Ascending aorta (tissue), 2 donors: ENCODE measurements around the gene TMEM17. TPM values are rescaled to one million over a fixed set of nuclear protein-coding genes. Genes with fewer than 3 reads are reported as not detected.

Experiments
- DNase-seq, 2 donors: peaks; one replicate each; pipeline ENCODE4 v3.0.0-alpha.2; 2019; ENCODE audit warnings: low spot score in 2 of 2
- H3K27ac ChIP-seq, 2 donors: fragments of 200-600 bp; sonication (generic); one replicate each; pipeline ENCODE4 v1.5.1; 2016 to 2017; ENCODE audit warnings: mild to moderate bottlenecking in 1 of 2
- H3K27me3 ChIP-seq: fragments of 200-600 bp; sonication (generic); one replicate; pipeline ENCODE4 v1.5.1; 2017
- H3K36me3 ChIP-seq, 2 donors: fragments of 200-600 bp; sonication (generic); one replicate each; pipeline ENCODE4 v1.5.1; 2016
- H3K4me1 ChIP-seq, 2 donors: fragments of 200-600 bp; sonication (generic); one replicate each; pipeline ENCODE4 v1.5.1; 2016 to 2017; ENCODE audit warnings: mild to moderate bottlenecking in 1 of 2
- H3K4me3 ChIP-seq, 2 donors: fragments of 200-600 bp; sonication (generic); one replicate each; pipeline ENCODE4 v1.5.1; 2016 to 2017; ENCODE audit warnings: mild to moderate bottlenecking in 1 of 2
- H3K9me3 ChIP-seq, 2 donors: fragments of 200-600 bp; sonication (generic); one replicate each; pipeline ENCODE4 v1.5.1; 2016
- intact Hi-C: fragments of 100-400 bp; cut with DNase I; formaldehyde crosslinking; loops from one replicate; pipeline ENCODE4 v1.15.1; 2023
- total RNA-seq: library from RNA; depleted of rRNA; stranded (reverse); fragments of >200 nt; gene quantifications from one replicate; pipeline ENCODE4 v1.1.0, GENCODE V29; 2016
- TF ChIP-seq, protein P1 (sequence below), 3 experiments: fragments of 200-600 bp in 2 of 3; fragments of 450-650 bp in 1 of 3; sonication (generic) in 2 of 3; IDR thresholded peaks; one replicate each; pipeline ENCODE4 v1.5.1; 2016 to 2019; ENCODE audit warnings: antibody characterized with exemption in 3 of 3, mild to moderate bottlenecking in 1 of 3, moderate library complexity in 1 of 3

Gene TMEM17
- total RNA-seq, 1 donor from 2014 or later = not detected

DNA sequence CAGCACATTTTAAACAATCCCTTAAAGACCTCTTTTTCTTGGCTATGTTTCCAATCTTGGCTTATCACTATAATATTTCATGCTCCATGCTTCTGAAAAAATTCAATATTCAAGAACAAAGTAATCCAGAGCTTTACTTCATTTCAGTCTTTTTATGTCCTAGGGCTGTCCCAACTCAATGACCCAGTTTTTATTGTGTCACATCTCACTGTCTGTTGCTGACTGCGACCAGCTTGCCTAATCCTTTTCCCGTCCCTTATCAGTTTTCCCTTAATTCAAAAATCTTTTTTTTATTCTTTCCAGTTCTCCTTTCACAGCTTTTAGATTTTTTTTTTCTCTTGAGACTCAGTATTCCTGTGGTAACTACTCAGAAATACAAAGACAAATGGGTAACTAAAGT is 10.2 kb downstream of the TMEM17 start:
- Histone ChIP-seq H3K9me3 (no peaks in the 10 kb centered on the region), H3K27ac (no peak overlapping the region), H3K27me3 (no peaks in the 10 kb centered on the region), H3K36me3 (no peaks in the 10 kb centered on the region), H3K4me1 (no peaks in the 10 kb centered on the region), H3K4me3 (no peak overlapping the region)
- TF ChIP-seq, protein P1, sequence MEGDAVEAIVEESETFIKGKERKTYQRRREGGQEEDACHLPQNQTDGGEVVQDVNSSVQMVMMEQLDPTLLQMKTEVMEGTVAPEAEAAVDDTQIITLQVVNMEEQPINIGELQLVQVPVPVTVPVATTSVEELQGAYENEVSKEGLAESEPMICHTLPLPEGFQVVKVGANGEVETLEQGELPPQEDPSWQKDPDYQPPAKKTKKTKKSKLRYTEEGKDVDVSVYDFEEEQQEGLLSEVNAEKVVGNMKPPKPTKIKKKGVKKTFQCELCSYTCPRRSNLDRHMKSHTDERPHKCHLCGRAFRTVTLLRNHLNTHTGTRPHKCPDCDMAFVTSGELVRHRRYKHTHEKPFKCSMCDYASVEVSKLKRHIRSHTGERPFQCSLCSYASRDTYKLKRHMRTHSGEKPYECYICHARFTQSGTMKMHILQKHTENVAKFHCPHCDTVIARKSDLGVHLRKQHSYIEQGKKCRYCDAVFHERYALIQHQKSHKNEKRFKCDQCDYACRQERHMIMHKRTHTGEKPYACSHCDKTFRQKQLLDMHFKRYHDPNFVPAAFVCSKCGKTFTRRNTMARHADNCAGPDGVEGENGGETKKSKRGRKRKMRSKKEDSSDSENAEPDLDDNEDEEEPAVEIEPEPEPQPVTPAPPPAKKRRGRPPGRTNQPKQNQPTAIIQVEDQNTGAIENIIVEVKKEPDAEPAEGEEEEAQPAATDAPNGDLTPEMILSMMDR (IDR thresholded peaks at IDR 0.05) = no peak
- no peak for DNase-seq
- intact Hi-C loops = no loop called here

DNA sequence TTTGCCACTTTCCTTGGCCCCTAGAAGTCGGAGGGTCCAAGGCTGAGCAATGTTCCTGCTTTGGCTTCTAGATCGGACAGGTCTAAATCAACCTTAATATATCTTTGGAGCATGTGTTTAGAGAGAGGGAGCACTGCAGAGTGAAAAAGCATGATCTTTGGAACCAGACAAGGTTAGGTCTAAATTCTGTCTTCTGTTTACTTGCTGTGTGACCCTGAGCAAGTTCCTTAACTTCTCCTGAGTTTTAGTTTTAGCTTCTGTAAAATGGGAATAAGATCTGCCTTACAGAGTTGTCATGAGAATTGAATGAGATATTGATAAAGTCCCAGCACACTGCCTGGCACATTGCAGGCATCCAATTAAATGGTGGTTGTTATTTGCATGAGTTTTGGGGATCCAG is 13.9 kb downstream of the TMEM17 start:
- H3K36me3 ChIP-seq = no peaks in the 10 kb centered on the region
- no peaks in the 10 kb centered on the region for H3K9me3 ChIP-seq
- intact Hi-C loops = no loop called here
- H3K4me1 ChIP-seq = peaks cover 0 to 8% of the 10 kb centered on the region in 2 donors
- DNase-seq = no peak
- H3K4me3 ChIP-seq = no peak overlapping the region
- H3K27ac ChIP-seq = no peak overlapping the region
- TF ChIP-seq, protein P1 (IDR thresholded peaks at IDR 0.05) = no peak
- H3K27me3 ChIP-seq = no peaks in the 10 kb centered on the region

DNA sequence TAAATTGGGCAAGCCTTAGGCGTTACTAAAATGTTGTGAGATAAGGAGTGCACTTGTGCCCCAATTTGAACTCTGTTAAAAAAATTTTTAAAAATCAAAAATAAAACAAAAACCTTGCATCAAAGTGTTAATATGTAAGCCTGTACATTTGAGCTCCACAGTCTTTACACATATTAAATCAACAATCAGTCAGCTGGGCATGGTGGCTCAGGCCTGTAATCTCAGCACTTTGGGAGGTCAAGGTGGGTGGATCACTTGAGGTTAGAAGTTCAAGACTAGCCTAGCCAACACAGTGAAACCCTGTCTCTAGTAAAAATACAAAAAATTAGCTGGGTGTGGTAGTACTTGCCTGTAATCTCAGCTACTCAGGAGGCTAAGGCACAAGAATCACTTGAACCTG is 16.3 kb downstream of the TMEM17 start:
- DNase-seq = no peak
- TF ChIP-seq, protein P1 (IDR thresholded peaks at IDR 0.05) = no peak
- Histone ChIP-seq H3K4me3 (no peak overlapping the region), H3K9me3 (no peaks in the 10 kb centered on the region), H3K27me3 (no peaks in the 10 kb centered on the region), H3K27ac (no peak overlapping the region), H3K4me1 (peaks cover 0 to 22% of the 10 kb centered on the region in 2 donors), H3K36me3 (no peaks in the 10 kb centered on the region)
- intact Hi-C loops = no loop called here

DNA sequence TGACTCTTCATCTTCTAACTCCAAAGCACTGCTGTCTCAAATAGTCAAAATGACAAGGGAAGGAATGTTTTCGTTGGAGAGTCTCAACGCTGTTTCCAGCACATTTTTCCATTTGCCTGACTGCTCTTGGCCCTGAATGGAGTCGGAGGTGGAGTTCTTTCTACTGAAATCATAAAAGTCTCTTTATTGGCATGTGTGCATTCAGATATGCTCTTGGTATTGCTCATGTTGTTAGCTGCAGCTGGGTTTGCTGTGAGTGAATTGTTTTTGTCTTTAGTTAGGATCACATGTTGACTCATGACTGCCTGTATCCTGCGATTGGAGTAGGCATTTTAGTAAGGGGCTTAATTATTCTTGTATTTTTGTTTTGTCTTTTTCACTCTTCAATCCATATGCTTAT is 16.8 kb downstream of the TMEM17 start:
- Histone ChIP-seq H3K4me3 (no peak overlapping the region), H3K4me1 (peaks cover 0 to 22% of the 10 kb centered on the region in 2 donors), H3K27ac (no peak overlapping the region), H3K36me3 (no peaks in the 10 kb centered on the region), H3K27me3 (no peaks in the 10 kb centered on the region), H3K9me3 (no peaks in the 10 kb centered on the region)
- intact Hi-C loops = no loop called here
- DNase-seq = no peak
- TF ChIP-seq, protein P1 (IDR thresholded peaks at IDR 0.05) = no peak

DNA sequence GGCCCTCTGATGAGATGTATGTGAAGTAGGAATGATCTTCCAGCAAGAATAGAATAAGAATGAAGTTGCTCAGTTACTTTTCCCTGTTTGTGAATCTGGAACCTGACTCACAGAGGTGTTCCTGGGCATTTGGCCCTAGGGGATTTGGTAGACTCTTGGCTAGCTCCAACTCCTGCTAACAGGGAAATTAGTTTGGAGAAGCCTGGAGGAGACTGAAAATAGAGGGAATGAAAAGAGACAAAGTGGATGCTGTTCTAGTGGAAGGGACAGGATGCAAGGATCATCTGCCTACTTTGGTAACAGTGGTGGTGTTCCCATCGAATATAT is 19.6 kb downstream of the TMEM17 start:
- no peak for DNase-seq
- H3K27me3 ChIP-seq = no peaks in the 10 kb centered on the region
- no peaks in the 10 kb centered on the region for H3K9me3 ChIP-seq
- peak overlapping the region; percentile 35 to 62 for H3K27ac ChIP-seq
- peaks cover 0 to 22% of the 10 kb centered on the region in 2 donors for H3K4me1 ChIP-seq
- H3K4me3 ChIP-seq = no peak overlapping the region
- H3K36me3 ChIP-seq = no peaks in the 10 kb centered on the region
- intact Hi-C loops = no loop called here
- TF ChIP-seq, protein P1 (IDR thresholded peaks at IDR 0.05) = no peak

DNA sequence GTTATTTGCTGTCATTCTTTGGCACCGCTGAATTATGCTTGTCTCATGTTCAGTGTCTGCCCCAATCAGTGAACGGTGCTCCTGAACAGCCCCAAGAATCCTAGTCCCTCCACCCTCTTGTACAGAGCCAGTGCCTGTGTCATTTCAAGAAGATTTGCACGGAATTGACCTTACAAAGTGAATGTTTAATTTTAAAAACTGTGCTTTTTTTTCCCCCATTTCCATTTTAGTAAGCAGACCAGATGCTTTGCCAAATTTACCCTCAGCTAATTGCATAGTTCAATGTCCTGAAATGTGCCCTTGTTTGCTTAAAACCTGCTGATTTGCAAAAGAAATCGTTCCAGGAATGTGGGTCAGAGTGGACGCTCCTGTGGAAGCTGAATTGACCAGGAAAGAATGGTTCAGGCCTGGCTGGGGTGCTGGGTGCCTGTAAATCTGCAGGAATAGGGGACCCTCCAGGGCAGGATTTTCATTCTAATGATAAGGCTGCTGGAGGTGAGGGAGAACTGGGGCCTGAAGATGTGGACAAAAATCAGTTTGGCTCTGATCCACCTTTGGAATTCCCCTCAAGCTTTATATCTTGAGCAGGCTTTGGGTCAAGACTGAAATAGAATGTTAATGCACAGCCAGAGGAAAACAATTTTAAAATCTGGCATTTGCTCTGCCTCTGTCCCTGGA is 20.1 kb downstream of the TMEM17 start:
- no peak for DNase-seq
- Histone ChIP-seq H3K4me3 (no peak overlapping the region), H3K9me3 (no peaks in the 10 kb centered on the region), H3K27ac (peak overlapping the region; percentile 35 to 62), H3K36me3 (no peaks in the 10 kb centered on the region), H3K27me3 (no peaks in the 10 kb centered on the region), H3K4me1 (peaks cover 0 to 22% of the 10 kb centered on the region in 2 donors)
- intact Hi-C loops = no loop called here
- TF ChIP-seq, protein P1 (IDR thresholded peaks at IDR 0.05) = no peak
